Right kidney (tissue), 1 donor: ENCODE results near the gene ACOT12.

Experiments used
- DNase-seq: peaks from one replicate; pipeline ENCODE4 v3.0.0-alpha.2; 2016

Gene ACOT12

GRCh38 chr5:81400375-81400774 lies 6.4 kb upstream of the ACOT12 start:
- DNase-seq = no peak

DNA sequence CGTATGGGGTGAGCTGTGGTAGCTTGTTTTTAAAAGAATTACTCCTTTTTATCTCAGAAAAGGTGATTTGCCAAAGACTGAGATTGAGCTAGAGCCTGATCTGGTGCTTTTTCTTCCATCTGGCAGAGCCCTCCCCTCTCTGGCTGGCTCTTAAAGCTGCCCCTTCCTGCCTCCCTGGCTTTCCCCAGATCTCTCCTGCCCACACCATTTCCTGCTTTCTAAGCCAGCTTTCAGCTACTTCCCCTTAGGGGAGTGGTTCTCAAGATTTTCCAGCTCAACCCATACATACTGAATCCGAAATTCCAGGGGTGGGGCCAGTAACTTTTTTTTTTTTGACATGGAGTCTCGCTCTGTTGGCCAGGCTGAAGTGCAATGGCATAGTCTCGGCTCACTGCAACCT lies 4.8 kb upstream of the ACOT12 start:
- DNase-seq = no peak

DNA sequence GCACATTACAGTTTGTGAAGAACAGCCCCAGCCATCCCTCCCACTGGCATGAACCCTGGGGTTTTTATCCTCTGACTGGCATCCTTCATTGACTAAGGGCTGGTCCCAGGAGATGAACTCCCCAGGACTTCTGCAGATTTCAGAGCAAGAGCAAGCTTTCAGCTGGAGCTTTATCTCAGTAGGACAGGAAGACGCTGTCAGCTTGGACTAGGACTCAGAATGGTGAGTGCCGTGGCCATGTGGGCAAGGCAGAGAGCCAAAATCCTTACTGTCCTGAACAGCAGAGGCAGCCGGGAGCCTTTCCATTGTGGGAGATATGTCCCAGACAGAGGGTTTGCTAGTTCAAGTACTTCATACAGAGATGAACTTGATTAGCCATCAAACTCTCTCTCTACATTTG lies 3.2 kb upstream of the ACOT12 start:
- no peak for DNase-seq

GRCh38 chr5:81395262-81395661 lies 1.3 kb upstream of the ACOT12 start:
- no peak for DNase-seq

- DNase-seq = peak; percentile 21
Observed at GRCh38 chr5:81393430-81393782, 528 bp downstream of the ACOT12 start.

GRCh38 chr5:81389025-81389424 lies 4.9 kb downstream of the ACOT12 start:
- no peak for DNase-seq

DNA sequence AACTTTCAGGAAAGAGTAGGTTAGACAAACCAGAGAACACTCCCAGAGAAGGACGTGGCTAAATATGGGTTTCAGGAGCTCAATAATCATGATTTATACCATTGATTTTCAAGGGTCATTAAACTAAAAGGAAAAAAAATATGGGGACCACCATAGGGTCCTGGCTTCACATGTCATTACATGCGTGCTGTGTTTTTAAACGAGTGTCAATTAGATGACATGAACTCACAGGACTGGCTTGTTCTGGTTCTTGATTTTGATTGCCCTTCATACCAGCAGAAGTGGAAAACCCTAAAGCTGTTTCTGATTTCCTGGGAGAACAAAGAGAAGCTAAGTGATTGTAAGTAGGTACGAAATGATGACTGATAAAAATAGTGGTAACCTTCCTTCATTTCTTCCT lies 5.8 kb downstream of the ACOT12 start:
- DNase-seq = no peak

DNA sequence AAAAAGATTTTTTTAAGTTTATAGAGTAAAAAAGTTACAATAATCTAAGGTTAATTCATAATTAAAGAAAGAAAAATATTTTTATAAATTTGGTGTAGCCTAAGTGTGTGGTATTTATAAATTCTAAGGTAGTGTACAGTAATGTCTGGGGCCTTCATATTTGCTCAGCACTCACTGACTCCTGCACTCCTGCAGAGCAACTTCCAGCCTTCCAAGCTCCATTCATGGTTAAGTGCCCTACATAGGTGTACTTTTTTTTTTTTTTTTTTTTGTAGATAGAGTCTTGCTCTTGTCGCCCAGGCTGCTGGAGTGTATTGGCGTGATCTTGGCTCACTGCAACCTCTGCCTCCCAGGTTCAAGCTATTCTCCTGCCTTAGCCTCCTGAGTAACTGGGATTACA lies 10.1 kb downstream of the ACOT12 start:
- DNase-seq = no peak

- no peak for DNase-seq
Observed at GRCh38 chr5:81371354-81371876, 22.5 kb downstream of the ACOT12 start.

- no peak for DNase-seq
Observed at GRCh38 chr5:81370912-81371311, 23.0 kb downstream of the ACOT12 start.

- DNase-seq = no peak
Observed at GRCh38 chr5:81365541-81365940, 28.4 kb downstream of the ACOT12 start.

DNA sequence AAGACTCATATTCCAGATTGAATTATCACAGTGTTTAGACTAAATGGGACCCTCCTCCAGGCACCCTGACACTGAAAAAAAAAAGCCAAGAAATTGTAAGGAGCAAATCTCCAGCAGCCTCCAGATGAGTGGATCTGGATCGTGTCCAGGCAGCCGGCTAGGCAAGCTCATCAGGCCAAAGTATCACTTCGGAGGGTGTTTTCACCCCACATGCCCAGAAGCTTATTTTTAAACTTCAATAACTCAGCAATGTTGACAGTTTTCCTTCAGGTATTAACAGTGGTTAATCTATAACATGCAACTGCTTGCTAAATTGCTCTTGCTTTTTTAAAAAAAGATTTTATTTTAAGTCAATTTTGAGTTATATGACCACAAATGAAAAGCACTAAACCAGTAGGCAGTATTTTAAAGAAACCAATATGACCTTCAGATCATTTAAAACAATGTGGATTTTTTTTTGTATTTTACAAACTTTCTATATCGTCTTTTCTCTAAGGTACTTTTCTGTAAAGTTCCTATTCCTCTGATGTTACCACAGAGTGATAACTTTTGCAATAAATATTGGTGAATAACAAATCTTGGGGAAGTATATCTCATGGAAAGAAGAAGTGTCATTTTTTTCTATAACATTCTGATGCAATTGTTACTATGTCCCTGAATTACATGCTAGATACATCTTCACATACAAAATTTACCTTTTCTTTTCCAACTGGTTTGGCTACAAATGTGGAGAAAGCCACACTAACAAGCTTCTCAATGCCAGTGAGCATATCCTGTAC lies 30.7 kb downstream of the ACOT12 start:
- peak; percentile 7 for DNase-seq

DNA sequence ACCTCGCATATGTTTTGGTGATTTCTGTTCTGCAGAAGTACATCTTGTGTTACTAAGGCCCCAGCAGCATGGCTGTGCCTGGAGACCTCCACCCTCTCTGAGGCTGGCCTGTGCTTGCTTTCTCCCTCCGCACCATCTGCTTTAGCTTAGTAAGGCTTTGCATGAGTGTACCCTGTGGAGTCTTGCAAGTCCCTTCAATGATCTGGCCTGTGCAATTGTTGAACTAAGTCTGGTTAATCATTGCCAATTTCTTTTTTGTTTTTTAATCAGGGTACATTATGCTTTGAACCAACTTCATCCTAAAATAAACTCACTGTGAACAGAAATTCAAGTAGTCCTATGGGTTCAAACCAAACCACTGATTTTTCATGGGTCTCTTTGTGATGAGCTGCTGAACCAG lies 32.3 kb downstream of the ACOT12 start:
- DNase-seq = peak; percentile 9

GRCh38 chr5:81360640-81361039 lies 33.3 kb downstream of the ACOT12 start:
- DNase-seq = no peak

DNA sequence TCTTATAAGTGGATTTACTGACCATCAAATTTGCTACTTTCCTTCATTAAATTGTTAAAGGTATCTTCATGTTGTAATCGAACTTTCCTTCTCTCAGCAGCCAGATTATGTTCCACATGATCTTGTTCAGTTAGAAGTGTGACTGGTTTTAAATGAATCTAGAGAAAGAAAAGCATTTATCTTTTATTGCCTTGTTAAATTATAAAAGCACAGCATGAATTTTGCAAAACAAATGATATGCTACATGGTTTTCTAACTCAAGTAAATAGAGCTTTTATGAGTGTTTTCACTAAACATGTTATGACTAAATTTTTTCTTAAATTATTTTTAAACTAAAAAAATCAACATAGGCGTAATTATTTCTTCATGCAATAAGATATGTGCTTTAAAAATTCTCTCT lies 34.1 kb downstream of the ACOT12 start:
- no peak for DNase-seq

DNA sequence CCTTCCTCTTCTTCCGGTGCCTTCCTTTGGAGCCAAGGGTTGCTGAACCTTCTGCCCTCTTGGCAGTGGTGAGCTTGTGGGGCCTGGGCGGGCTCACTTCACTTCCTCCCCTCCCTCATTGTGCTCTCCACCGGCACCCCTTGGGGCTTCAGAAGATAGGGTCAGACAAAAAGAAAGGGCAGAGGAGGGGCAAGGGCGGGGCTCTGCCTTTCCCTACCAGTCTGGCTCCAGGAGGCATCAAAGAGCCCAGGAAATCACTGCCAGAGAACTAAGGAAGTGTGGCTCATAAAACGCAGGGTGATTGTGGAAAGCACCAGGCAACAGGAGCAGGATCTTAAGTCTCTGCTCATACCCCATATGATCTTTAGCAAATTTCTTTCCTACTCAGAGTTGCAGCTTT lies 34.8 kb downstream of the ACOT12 start:
- peak; percentile 7 for DNase-seq

GRCh38 chr5:81355291-81356251 lies 38.4 kb downstream of the ACOT12 start:
- no peak for DNase-seq

DNA sequence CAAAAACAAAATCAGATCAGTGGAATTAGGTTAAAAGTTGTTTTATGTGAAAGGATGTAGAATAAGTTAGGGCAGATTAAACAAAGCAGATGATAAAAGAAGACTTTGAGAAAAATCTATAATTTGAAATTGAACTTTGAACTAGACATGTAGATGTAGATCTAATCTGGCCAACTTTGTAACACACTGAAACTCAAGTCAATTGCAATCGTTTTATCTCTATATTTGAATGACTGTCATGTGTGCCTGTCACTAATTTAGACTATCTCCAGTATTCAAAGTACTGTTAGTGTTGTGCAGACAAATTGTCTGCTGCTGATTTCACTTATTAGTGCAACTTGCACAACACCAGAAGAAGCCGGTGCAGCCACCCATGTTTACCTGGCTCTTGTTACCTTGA lies 39.8 kb downstream of the ACOT12 start:
- no peak for DNase-seq

- no peak for DNase-seq
Observed at GRCh38 chr5:81353189-81353588, 40.7 kb downstream of the ACOT12 start.

DNA sequence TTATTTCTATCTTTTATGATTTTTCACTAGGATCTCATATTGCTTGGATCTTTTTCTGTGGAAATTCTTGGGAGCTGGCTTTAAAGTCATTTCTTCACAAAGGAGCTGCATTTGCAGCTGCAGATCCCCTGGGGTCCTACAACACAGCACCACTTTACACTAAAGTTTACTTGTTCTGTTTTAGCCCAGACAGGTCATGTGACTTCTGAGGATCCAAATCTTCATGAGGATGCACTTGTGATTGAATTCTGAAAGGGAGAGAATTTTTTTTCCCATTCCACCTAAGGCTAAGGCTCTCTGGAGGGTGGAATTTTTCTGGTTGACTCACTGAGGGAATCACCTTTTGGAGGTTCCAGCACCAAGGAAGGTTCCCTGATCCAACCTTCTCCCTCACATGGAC lies 43.4 kb downstream of the ACOT12 start:
- no peak for DNase-seq

DNA sequence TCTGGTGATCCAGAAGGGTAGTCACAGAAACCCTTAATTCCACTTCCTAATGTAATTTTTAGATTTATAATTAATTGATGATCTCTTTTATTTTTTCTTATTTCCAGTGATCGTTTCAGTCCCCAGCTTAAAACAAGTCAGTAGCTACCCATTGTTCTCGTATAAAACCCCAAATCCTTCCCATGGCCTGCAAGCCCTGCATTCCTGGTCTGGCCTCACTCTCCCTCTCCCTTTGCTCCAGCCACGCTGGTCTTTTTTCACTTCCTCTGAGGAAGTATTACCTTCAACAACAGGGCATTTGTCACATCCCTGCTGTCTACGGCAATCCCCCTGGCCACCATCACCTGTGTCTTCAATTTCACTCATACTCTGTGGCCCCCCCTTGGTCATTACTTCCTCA lies 44.8 kb downstream of the ACOT12 start:
- no peak for DNase-seq

DNA sequence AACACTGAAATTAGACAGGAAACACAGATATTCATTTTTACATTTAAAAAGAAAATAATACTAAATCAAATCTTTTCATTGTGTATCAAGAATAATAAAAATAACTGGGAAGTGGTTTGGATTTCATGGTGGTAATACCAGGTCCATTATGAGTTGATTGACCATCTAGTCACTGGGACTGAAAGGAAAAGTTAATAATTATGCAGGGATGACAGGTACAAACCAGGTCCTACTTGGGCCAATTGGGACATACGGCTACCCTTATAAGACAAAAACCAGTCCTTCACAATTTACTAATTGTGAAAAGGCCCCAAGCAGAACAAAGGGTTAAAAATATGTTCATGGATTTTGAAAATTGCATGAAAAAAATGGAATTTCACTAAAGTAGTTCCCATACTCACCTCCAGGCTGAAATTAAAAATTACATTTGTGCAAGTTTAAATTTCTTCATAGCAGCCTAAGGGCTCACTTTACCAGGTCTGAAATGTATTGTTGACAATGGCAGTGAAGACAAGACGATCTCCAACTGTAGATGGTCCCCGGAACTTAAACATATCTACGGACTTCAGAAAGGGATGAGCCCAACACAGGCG lies 48.4 kb downstream of the ACOT12 start:
- no peak for DNase-seq

DNA sequence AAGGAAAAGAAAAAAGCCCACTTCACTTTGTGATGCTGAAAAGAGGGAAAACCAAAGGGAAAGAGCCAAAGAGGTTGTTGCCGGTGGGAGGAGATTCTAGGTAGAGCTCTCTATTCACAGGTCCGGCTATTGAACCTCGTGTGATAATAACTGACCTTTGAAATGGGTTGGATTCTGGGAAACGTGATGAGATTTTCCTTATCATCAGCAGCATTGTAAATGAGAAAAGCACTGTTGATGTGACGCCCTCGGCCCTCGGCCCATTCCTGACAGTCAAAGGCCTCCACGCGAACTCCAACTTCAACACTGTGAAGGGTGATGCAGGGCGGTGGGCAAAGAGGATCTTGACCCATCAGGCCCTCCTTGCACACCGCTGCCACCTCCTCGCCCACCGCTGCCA lies 49.2 kb downstream of the ACOT12 start:
- no peak for DNase-seq
